ENCODE data around the gene ARPC2.

DNA sequence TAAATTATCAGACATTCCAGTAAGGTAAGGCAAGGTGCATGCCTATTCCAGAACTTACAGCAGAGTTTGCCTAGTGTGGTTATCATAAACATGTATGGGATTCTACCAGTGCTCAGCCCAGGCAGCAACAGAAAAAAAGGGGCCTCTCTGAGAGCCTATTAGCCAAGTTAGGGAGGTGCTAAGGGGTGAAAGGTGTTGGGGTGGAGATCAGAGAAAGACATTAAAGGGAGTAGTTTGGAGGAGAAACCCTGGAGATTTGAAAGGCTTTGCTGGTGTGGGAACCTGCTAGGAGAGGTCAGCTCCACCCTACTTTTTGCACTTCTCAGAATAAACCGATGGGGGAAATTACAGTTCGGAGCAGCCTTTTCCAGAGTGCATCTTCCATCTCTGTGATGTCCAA lies 2.9 kb downstream of the ARPC2 start:
- TF ChIP-seq POLR2A (IDR thresholded peaks at IDR 0.05), result no peak
- TF ChIP-seq, protein P1, sequence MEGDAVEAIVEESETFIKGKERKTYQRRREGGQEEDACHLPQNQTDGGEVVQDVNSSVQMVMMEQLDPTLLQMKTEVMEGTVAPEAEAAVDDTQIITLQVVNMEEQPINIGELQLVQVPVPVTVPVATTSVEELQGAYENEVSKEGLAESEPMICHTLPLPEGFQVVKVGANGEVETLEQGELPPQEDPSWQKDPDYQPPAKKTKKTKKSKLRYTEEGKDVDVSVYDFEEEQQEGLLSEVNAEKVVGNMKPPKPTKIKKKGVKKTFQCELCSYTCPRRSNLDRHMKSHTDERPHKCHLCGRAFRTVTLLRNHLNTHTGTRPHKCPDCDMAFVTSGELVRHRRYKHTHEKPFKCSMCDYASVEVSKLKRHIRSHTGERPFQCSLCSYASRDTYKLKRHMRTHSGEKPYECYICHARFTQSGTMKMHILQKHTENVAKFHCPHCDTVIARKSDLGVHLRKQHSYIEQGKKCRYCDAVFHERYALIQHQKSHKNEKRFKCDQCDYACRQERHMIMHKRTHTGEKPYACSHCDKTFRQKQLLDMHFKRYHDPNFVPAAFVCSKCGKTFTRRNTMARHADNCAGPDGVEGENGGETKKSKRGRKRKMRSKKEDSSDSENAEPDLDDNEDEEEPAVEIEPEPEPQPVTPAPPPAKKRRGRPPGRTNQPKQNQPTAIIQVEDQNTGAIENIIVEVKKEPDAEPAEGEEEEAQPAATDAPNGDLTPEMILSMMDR (IDR thresholded peaks at IDR 0.05 in 4 of 5, conservative IDR thresholded peaks at IDR 0.05 in 1 of 5), result no peak

All from gastrocnemius medialis (tissue), 4 donors.